Neural cell (in vitro differentiated cells): ENCODE results near the gene ATF6.

Source experiments
- CTCF ChIP-seq: fragments of 450-650 bp; IDR thresholded peaks from 2 replicates; pipeline ENCODE4 v1.5.1; 2014; ENCODE audit warnings: antibody characterized with exemption, mild to moderate bottlenecking, moderate library complexity; ENCODE audit not compliant: poor library complexity, severe bottlenecking
- EZH2 ChIP-seq: fragments of 200-600, 300-800 bp; shearing (Covaris generic), sonication (generic); IDR thresholded peaks from 2 replicates; pipeline ENCODE4 v1.6.1; 2014; ENCODE audit warnings: antibody characterized with exemption, low read length, borderline replicate concordance, mild to moderate bottlenecking; ENCODE audit not compliant: insufficient read depth, poor library complexity, severe bottlenecking
- MXI1 ChIP-seq: fragments of 450-650 bp; conservative IDR thresholded peaks from 2 replicates; pipeline ENCODE4 v1.6.1; 2014; ENCODE audit warnings: antibody characterized with exemption, mild to moderate bottlenecking; ENCODE audit not compliant: poor library complexity, severe bottlenecking
- RAD21 ChIP-seq: fragments of 450-650 bp; conservative IDR thresholded peaks from 2 replicates; pipeline ENCODE4 v1.6.1; 2014; ENCODE audit warnings: antibody characterized with exemption, mild to moderate bottlenecking, moderate library complexity
- REST ChIP-seq: IDR thresholded peaks from 2 replicates; pipeline ENCODE4 v1.6.1; 2012; ENCODE audit warnings: borderline replicate concordance
- SMC3 ChIP-seq: fragments of 450-650 bp; conservative IDR thresholded peaks from 2 replicates; pipeline ENCODE4 v1.6.1; 2014; ENCODE audit warnings: antibody characterized with exemption, mild to moderate bottlenecking, moderate library complexity; ENCODE audit not compliant: poor library complexity
- TAF1 ChIP-seq: IDR thresholded peaks from 2 replicates; pipeline ENCODE4 v1.6.1; 2012; ENCODE audit warnings: low read depth

GRCh38 chr1:161982507-161982895 lies 216.4 kb downstream of the ATF6 start:
- TF ChIP-seq CTCF (no peak), RAD21 (no peak), TAF1 (no peak), SMC3 (no peak), REST (no peak), EZH2 (no peak), MXI1 (no peak)
